Hematopoietic multipotent progenitor cell treated with erythropoietin and hydrocortisone succinate and interleukin-3 and kit ligand, for 17 days (in vitro differentiated cells): ENCODE results near the gene CYP2A7.
"Not testable (repeated sequence)": the region's sequence is repeated elsewhere in the genome, so short reads cannot be mapped to it uniquely, and the experiment has no call there.

Experiments
- DNase-seq: peaks from one replicate; pipeline ENCODE4 v3.0.0-alpha.2; 2015; ENCODE audit warnings: low spot score

CYP2A7 gene

DNA sequence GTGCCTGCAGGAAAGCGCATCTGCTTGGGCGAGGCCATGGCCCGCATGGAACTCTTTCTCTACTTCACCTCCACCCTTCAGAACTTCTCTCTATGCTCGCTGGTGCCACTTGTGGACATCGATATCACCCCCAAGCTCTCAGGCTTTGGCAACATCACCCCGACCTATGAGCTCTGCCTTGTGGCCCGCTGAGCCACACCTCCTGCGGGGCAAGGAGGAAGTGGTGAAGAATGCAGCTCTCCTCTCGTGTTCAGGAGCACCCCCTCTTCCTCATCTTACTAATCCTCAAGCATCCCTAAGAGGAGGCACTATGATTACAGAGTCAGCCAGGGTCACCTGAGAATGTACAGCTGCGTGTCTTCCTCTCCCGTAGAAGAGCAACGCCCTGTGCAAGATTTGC lies 17.9 kb upstream of the CYP2A7 start:
- not testable (repeated sequence) for DNase-seq

DNA sequence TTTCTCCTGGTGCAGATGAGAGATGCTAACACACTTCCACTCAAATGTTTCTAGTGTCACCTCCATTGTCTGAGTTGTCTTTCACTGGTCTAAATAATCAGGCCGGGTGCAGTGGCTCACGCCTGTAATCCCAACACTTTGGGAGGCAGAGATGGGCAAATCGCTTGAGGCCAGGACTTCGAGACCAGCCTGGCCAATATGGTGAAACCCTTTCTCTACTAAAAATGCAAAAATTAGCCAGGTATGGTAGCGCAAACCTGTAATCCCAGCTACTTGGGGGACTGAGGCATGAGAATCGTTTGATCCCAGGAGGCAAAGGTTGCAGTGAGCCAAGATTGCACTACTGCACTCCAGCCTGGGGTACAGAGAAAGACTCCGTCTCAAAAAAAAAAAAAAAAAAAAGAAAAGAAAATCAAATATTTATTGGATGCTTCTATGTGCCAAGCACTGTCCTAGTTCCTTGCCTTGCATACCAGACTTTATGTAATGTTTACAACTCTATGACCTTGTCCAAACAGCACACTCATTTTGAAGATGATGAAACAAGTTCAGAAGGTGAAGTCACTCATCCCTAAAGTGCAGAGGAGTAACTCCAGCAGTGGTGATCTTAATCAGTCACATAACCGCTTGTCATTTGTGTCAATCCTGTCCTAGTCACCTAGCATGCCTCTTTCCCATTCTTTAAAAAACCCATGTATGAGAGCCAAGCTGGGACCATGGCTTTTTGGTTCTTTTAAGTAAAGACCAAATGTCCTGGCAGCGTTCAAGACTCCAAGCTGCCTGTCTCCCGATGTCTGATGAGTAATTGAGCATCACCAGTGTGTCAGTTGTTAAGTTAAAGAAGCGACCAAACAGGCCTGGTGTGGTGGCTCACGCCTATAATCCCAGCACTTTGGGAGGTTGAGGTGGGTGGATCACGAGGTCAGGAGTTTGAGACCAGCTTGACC lies 15.1 kb upstream of the CYP2A7 start:
- not testable (repeated sequence) for DNase-seq

DNA sequence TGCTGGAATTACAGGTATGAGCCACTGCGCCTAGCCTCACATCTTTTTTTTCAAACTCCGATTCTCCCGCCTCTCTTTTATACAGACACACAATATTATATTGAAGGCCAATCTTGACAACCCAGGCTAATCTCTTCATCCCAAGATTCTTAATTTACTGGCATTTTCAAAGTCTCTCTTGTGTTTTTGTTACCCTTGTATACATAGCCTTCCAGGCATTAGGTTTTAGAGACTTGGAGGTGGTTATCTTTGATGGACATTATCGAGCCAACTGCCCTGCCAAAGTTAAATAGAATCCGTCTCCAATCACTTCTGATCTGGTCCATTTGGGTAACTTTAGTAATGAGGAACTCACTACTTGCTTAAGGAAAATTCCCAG lies 14.4 kb upstream of the CYP2A7 start:
- no peak for DNase-seq

DNA sequence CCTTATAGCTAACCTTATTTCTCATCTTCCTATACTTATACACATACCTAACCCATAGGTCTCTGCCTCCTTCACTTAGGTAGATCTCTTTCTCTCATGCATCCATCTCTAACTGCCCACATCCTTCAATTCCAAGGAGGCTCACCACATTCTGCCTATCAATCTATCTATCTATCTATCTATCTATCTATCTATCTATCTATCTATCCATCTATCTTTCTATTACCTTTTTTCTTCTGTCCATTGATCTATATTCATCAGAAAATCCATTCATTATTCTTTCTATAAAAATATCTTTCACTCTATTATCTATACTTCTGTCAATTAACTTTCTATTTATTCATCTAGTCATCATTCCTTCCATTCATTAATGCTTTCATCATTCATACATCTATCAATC lies 11.1 kb upstream of the CYP2A7 start:
- DNase-seq = no peak

DNA sequence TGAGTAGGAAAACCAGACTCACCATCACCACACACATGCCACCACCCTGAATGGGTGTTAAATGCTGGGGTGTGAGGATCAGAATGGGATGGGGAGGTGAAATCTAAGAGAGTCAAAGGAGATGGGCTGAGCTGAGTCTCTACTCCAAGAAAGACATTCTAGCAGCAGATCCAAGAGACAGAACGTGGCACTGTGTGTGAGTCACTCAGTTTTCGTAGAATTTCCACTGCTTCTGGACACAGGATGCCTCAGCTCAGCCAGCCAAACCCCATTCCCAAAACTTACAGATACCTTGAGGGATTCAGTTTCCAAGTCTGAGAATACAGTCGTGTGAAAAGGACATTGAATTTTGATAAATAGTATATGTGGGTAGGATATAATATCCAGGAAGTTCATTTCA lies 7.3 kb upstream of the CYP2A7 start:
- no peak for DNase-seq

DNA sequence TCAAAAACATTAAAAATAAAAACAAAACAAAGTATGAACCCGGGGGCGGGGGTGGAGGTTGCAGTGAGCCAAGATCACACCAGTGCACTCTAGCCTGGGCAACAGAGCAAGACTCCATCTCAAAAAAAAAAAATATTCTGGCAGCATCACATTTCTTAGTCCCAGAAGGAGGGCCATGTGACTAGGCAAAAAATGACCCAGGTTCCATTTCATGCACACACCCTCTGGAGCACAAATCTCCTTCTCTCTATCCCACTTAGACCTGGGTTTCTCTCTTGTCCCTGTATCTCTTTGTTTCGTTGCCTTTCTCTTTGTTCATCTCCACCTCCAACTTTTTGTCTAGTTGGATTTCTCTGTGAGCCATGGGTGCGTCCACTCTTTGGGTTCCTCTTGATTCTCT lies 6.2 kb upstream of the CYP2A7 start:
- DNase-seq = no peak

DNA sequence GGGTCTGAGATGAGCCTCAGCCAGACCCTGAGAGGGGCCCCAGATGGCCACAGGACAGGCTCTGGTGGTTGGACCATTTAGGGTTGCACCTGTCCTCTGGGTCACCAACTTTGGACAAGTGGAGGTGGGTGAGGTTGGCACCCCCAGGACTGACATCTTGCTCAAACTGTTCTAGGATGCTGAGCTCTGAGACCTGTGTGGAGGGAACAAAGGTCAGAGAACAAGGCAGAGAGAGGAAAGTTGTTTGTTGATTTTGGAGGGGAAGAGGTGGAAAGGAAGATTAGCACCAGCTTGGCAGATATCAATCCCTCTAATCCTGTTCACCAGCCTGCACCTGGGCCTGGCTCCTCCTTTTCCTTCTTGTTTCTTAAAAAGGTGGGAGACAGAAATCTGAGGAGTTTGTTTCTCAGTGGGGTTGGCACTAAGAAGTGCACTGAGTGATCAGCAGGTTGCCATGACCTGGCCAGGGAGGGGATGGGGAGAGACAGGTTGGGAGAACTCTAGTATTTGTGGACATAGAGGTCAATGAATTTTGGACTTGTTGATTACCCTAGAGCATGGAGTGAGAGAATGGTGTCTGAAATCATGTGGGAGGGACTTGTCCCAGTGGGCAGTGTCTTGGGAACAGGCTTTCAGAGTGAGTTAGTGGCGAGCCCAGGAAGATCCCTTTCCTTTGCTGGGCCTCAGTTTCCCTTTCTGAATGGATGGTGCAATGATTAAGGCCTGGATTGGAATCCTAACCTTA lies 2.3 kb upstream of the CYP2A7 start:
- DNase-seq = not testable (repeated sequence)

DNA sequence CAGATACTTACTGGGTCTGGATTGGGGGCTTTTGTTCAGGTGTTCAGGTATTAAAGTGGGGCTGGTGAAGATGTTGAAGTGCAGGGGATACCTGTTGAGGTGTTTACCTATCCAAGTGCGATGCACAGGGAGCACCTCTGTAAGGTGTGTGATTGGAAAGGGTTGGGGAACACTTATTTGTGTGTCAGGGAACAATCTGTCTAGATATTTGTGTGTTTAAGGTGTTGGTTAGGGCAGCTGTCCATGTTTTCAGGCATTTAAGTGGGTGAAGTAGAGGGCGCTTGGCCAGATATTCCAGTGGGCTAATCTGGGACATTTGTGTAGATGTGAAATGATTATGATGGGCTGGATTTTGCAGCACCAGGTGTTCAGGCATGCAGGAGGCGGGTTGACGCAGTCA lies 2.7 kb downstream of the CYP2A7 start:
- DNase-seq = not testable (repeated sequence)

DNA sequence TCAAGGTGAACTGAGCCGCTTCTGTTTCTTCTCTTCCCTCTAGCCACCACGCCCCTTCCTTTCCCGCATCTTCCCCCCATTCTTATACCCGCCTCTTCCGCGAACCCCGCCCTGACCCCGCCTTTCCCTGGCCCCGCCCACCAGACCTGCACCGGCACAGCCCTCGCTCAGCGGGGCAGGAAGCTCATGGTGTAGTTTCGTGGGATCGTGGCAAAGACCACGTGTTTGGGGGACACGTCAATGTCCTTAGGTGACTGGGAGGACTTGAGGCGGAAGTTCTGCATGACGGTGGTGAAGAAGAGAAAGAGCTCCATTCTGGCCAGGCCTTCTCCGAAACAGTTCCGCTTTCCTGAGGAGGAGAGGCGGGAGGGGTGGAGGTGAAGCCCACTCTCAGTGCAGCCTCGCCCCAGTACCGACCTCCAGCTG lies 6.5 kb downstream of the CYP2A7 start:
- DNase-seq = peak; percentile 18

DNA sequence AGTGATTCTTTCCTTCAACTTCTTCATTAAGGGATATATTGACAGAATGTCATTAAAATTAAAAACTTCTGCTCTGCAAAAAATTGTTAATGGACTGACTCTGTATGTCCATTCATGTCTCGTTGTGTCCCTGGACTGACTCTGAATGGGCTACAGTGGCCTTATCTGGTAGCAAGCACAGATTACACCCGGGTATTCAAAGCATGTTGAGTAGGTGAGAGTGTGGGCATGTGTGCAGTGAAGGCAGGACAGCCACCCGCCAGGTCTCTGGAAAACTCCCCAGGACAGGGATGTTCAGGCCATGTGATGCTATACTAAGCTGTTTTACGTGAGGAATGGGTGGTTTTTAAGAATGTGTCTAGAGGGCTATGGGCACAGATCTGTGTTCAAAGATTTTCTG lies 7.2 kb downstream of the CYP2A7 start:
- DNase-seq = not testable (repeated sequence)

DNA sequence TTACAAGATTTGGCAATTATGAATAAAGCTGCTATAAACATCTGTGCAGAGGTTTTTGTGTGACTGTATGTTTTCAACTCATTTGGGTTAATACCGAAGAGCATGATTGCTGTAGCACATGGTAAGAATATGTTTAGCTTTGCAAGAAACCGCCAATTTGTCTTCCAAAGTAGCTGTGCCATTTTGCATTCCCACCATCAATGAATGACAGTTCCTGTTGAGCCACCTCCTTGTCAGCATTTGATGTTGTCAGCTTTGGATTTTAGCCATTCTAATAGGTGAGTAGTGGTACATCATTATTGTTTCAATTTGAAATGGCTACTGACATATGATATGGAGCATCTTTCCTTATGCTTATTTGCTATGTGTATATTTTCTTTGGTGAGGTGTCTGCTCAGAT lies 8.2 kb downstream of the CYP2A7 start:
- DNase-seq = not testable (repeated sequence)

DNA sequence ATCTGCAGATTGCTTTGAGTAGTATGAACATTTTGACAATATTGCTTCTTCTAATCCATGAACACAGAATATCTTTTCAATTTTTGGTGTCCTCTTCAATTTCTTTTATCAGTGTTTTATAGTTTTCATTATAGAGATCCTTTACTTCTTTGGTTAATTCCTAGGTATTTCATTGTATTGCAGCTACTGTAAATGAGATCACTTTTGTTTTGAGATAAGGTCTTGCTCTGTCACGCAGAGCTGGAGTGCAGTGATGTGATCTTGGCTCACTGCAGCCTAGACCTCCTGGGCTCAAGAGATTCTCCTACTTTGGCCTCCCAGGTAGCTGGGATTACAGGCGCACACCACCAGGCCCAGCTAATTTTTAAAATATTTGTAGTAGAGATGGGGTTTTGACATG lies 9.8 kb downstream of the CYP2A7 start:
- DNase-seq = no peak

DNA sequence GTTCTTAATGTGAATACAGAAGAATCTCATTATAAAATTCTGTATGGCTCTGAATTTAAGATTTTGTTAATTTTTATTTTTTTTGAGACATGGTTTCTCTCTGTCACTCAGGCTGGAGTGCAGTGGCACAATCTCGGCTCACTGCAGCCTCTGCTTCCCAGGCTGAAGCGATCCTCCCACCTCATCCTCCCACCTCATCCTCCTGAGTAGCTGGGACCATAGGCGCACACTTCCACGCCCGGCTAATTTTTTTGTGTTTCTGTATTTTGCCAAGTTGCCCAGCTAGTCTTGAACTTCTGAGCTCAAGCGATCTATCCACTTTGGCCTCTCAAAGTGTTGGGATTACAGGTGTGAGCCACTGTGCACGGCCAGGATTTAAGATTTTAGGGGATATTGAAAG lies 14.3 kb downstream of the CYP2A7 start:
- no peak for DNase-seq

DNA sequence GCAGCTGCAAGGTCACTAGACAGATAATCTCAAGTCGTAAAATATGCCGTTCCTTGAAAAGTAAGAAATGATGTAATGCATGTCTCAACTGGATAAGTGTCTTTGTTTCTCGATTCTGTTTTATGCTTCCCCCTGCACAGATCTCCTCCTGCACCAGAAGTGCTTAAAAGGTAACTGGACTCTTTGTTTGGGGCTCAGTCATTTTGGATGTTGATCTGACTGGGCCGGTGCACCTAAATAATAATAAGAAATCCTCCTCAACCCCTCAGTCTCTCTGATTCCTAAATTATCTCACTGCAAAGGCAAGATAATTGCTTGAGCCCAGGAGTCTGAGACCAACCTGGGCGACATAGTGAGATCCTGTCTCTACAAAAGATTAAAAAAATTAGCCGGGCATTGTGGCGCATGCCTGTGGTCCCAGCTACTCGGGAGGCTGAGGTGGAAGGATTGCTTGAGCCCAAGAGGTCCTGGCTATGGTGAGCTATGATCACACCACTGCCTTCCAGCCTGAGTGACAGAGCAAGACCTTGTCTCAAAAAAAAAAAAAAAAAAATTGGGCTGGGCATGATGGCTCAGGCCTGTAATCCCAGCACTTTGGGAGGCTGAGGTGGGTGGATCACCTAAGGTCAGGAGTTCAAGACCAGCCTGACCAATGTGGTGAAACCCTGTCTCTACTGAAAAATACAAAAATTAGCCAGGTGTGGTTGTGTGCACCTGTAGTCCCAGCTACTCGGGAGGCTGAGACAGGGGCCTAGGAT lies 17.1 kb downstream of the CYP2A7 start:
- DNase-seq = not testable (repeated sequence)

DNA sequence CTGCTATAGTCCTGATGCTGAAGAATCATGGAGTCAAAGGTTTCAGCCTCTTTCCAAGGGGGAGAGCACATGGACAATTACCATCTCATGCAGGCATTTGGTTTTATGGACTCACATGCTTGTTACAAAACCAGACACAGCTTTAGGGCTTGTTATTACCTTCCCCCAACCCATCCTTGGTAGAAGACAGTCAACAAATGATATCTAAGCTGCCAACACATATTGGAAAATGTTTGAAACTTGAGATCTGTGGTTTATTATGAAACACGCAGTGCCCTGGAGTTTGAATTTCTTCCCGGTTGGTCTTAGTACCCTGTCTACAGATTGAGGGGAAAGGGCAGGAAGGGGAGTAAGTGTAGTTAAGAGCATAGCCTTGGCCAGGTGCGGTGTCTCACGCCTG lies 19.2 kb downstream of the CYP2A7 start:
- no peak for DNase-seq

DNA sequence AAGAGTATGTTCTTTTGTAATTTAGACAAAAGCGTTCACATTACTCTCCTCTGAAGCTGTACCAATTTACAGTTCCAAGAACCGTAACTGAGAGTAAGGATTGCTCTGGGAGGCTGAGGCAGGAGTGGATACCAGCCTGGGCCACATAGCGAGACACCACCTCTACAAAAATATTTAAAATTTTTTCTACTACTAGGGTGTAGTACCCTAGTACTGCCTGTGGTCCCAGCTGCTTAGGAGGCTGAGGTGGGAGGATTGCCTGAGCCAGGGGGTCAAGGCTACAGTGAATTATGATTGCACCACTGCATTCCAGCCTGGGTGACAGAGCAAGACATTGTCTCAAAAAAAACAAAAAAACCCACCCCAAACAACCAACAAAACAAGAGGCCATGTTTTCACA lies 19.7 kb downstream of the CYP2A7 start:
- no peak for DNase-seq

DNA sequence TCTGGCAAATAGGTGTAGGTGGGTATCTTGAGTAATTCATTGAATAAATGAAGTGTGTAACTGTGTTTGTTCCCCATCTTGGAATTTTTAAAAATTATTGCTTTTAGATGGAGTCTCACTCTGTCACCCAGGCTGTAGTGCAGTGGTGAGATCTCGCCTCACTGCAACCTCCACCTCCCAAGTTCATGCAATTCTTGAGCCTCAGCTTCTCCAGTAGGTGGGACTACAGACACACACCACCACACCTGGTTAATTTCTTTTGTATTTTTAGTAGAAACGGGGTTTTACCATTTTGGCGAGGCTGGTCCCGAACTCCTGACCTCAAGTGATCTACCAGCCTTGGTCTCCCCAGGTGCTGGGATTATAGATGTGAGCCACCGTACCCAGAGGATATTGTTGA lies 23.9 kb downstream of the CYP2A7 start:
- no peak for DNase-seq

DNA sequence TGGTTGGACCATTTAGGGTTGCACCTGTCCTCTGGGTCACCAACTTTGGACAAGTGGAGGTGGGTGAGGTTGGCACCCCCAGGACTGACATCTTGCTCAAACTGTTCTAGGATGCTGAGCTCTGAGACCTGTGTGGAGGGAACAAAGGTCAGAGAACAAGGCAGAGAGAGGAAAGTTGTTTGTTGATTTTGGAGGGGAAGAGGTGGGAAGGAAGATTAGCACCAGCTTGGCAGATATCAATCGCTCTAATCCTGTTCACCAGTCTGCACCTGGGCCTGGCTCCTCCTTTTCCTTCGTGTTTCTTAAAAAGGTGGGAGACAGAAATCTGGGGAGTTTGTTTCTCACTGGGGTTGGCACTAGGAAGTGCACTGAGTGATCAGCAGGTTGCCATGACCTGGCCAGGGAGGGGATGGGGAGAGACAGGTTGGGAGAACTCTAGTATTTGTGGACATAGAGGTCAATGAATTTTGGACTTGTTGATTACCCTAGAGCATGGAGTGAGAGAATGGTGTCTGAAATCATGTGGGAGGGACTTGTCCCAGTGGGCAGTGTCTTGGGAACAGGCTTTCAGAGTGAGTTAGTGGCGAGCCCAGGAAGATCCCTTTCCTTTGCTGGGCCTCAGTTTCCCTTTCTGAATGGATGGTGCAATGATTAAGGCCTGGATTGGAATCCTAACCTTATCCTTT lies 29.4 kb downstream of the CYP2A7 start:
- DNase-seq = not testable (repeated sequence)

DNA sequence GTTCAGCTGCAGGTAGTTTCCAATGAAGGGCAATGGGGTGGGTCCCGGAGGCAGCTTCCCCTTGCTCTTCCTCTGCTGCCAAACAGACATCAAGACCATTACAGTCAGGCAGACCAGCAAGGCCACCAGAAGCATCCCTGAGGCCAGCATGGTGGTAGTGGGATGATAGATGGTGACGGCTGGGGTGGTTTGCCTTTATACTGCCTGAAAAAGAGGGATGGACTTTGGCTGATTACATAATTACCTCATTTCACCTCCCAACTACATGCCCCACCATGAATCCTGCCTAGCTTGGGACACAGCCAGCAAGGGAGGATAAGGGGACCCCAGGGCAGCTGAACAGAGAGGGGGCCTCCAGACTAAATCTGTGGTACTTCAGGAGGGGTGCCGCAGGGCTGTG lies 31.8 kb downstream of the CYP2A7 start, which contains the start of gene CYP2A6:
TSS of gene CYP2A6 (minus strand) at position 171 of the 400 bp plus-strand sequence. CDS start at position 150, 21 bp downstream.
- DNase-seq = not testable (repeated sequence)

DNA sequence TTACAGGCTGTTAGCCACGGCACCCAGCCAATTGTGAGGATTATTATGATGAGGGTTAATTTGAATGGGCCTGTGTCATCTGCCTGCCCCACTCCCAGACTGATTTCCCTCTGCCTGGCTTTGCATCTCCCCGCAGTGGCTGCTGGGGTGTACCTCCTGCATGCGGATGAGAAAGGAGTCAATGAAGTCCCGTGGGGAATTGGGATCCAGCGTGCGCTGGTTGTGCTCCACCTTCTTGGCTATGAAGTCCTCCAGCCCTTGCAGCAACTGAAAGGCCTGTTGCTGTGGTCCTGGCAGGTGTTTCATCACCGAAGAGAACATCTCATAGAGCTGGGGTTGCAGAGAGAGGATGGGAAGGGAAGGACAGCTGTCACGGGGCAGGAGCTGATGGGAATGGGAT lies 35.3 kb downstream of the CYP2A7 start:
- DNase-seq = not testable (repeated sequence)

DNA sequence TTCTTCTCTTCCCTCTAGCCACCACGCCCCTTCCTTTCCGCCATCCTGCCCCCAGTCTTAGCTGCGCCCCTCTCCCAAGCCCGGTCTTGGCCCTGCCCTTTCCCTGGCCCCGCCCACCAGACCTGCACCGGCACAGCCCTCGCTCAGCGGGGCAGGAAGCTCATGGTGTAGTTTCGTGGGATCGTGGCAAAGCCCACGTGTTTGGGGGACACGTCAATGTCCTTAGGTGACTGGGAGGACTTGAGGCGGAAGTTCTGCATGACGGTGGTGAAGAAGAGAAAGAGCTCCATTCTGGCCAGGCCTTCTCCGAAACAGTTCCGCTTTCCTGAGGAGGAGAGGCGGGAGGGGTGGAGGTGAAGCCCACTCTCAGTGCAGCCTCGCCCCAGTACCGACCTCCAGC lies 38.4 kb downstream of the CYP2A7 start:
- not testable (repeated sequence) for DNase-seq
